Fibroblast of lung (primary cell): ENCODE measurements around the gene SLC9A3. TPM values are rescaled to one million over a fixed set of nuclear protein-coding genes. Genes with fewer than 3 reads are reported as not detected.

ENCODE experiments used
- DNase-seq, 2 donors: peaks; one replicate each; pipeline versions ENCODE4 v3.0.0 to v3.0.0-alpha.2; 2010; ENCODE audit warnings: low read depth in 2 of 2
- H2AFZ ChIP-seq: 2 replicates; pipeline ENCODE4 v1.5.1; 2012; ENCODE audit warnings: low read length, control low read depth, inconsistent platforms
- H3K27ac ChIP-seq: 2 replicates; pipeline ENCODE4 v1.5.1; 2011; ENCODE audit warnings: low read length, control low read depth; ENCODE audit not compliant: insufficient read depth
- H3K27me3 ChIP-seq: 2 replicates; pipeline ENCODE4 v1.5.1; 2011; ENCODE audit warnings: mild to moderate bottlenecking, low read length; ENCODE audit not compliant: control insufficient read depth, insufficient read depth
- H3K36me3 ChIP-seq: 2 replicates; pipeline ENCODE4 v1.5.1; 2011; ENCODE audit warnings: low read length; ENCODE audit not compliant: control insufficient read depth, insufficient read depth
- H3K4me1 ChIP-seq: 2 replicates; pipeline ENCODE4 v1.5.1; 2011; ENCODE audit warnings: low read length; ENCODE audit not compliant: control insufficient read depth, insufficient read depth; ENCODE audit errors: extremely low read depth
- H3K4me2 ChIP-seq: 2 replicates; pipeline ENCODE4 v1.5.1; 2011; ENCODE audit warnings: low read length, control low read depth; ENCODE audit not compliant: insufficient read depth; ENCODE audit errors: extremely low read depth
- H3K4me3 ChIP-seq, 4 experiments: fragments of 200-600 bp in 1 of 4; sonication (generic) in 1 of 4; replicated peaks in 1 of 4; 2 replicates each; pipeline ENCODE4 v1.5.1; 2011 to 2016; ENCODE audit warnings: low read length in 4 of 4, low read depth in 3 of 4, mild to moderate bottlenecking in 3 of 4, control low read depth in 2 of 4, inconsistent platforms in 1 of 4, mixed read lengths in 1 of 4; ENCODE audit not compliant: insufficient read depth in 1 of 4; ENCODE audit errors: control extremely low read depth in 1 of 4
- H3K79me2 ChIP-seq: 2 replicates; pipeline ENCODE4 v1.5.1; 2012; ENCODE audit warnings: mild to moderate bottlenecking, low read length, inconsistent platforms; ENCODE audit not compliant: control insufficient read depth, insufficient read depth
- H3K9ac ChIP-seq: 2 replicates; pipeline ENCODE4 v1.5.1; 2011; ENCODE audit warnings: mild to moderate bottlenecking, low read length, control low read depth; ENCODE audit not compliant: insufficient read depth
- H3K9me3 ChIP-seq: 2 replicates; pipeline ENCODE4 v1.5.1; 2012; ENCODE audit warnings: low read depth, low read length; ENCODE audit not compliant: control insufficient read depth, insufficient read depth
- H4K20me1 ChIP-seq: 2 replicates; pipeline ENCODE4 v1.5.1; 2011; ENCODE audit warnings: low read length; ENCODE audit not compliant: control insufficient read depth, insufficient read depth; ENCODE audit errors: extremely low read depth
- CTCF ChIP-seq, 2 donors: IDR thresholded peaks in 1 of 2; conservative IDR thresholded peaks in 1 of 2; 1 replicate in 1 of 2; 2 replicates in 1 of 2; pipeline ENCODE4 v1.5.1; 2011 to 2012; ENCODE audit warnings: low read length in 2 of 2, control low read depth in 1 of 2, inconsistent platforms in 1 of 2, low read depth in 1 of 2, mild to moderate bottlenecking in 1 of 2
- EZH2 ChIP-seq: IDR thresholded peaks from 2 replicates; pipeline ENCODE4 v1.5.1; 2012; ENCODE audit warnings: low read length, control low read depth, mild to moderate bottlenecking; ENCODE audit errors: missing control alignments
- polyA plus RNA-seq, 2 donors: library from polyadenylated mRNA; depleted of rRNA in 1 of 2; stranded (reverse) in 1 of 2; unstranded in 1 of 2; fragments of >200 nt; gene quantifications; 2 replicates each; pipeline ENCODE4 v1.2.1, GENCODE V29; 2011 to 2012; ENCODE audit warnings: missing spikeins in 1 of 2
- total RNA-seq: library from RNA; depleted of rRNA; stranded (reverse); fragments of >200 nt; gene quantifications from 2 replicates; pipeline ENCODE4 v1.2.1, GENCODE V29; 2014

Gene SLC9A3
- total and polyA plus RNA-seq, 2 donors (not counting 1 experiment from before 2014, with no cell fraction given) = 0.50 to 0.84 TPM

- peaks cover 11% of the 10 kb centered on the region for H3K27me3 ChIP-seq
- no peak for DNase-seq
Observed at GRCh38 chr5:538801-539468, 14.7 kb upstream of the SLC9A3 start.

DNA sequence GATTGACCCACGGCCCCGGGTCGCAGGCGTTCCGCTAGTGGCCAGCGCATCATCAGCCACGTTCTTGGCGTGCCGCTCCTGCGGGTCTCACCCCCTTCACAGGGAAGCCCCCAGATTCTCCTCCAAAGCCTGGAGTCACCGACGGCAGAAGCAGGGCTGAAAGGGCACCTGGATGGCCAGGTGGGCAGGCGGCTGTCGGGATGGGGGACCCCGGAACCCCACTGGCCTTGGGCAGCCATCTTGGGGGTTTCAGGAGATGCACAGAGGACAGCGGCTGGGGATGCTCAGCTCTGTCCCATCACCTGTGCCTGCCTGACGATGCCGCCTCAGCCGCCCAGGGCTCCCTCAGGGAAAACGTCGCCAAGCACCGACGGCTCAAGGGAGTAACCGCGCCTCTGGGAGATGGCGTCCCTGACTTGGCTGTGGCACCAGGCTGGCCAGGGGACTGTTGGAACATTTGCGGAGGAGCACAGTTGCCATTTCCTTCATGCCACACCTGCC lies 14.1 kb upstream of the SLC9A3 start:
- Histone ChIP-seq H4K20me1 (no peaks in the 10 kb centered on the region), H2AFZ (no peak overlapping the region), H3K79me2 (no peaks in the 10 kb centered on the region), H3K9me3 (no peaks in the 10 kb centered on the region), H3K27ac (no peak overlapping the region), H3K27me3 (peaks cover 11% of the 10 kb centered on the region), H3K4me3 (no peak overlapping the region), H3K4me1 (no peaks in the 10 kb centered on the region), H3K9ac (no peak overlapping the region), H3K4me2 (no peak overlapping the region), H3K36me3 (no peaks in the 10 kb centered on the region)
- DNase-seq = no peak
- TF ChIP-seq CTCF (conservative IDR thresholded peaks at IDR 0.05 in 1 of 2, IDR thresholded peaks at IDR 0.05 in 1 of 2; ENCODE audit: low read depth in 1 of 2, low read length in 2 of 2) = no peak
- no peak for TF ChIP-seq EZH2

More at GRCh38 chr5:538801-539468, 14.7 kb upstream of the SLC9A3 start:
- Histone ChIP-seq H3K9ac (no peak overlapping the region), H3K4me3 (no peak overlapping the region), H3K27ac (no peak overlapping the region), H3K79me2 (no peaks in the 10 kb centered on the region), H3K4me2 (no peak overlapping the region), H3K36me3 (no peaks in the 10 kb centered on the region), H2AFZ (no peak overlapping the region), H4K20me1 (no peaks in the 10 kb centered on the region), H3K4me1 (no peaks in the 10 kb centered on the region), H3K9me3 (no peaks in the 10 kb centered on the region)
- TF ChIP-seq EZH2 (peak; percentile 20), CTCF (conservative IDR thresholded peaks at IDR 0.05 in 1 of 2, IDR thresholded peaks at IDR 0.05 in 1 of 2; ENCODE audit: low read depth in 1 of 2, low read length in 2 of 2) (no peak)

- Histone ChIP-seq H3K9me3 (no peaks in the 10 kb centered on the region), H3K4me2 (no peak overlapping the region), H3K79me2 (no peaks in the 10 kb centered on the region), H3K4me1 (no peaks in the 10 kb centered on the region), H3K9ac (no peak overlapping the region), H3K27me3 (peaks cover 11% of the 10 kb centered on the region), H2AFZ (no peak overlapping the region), H3K36me3 (no peaks in the 10 kb centered on the region), H3K27ac (no peak overlapping the region), H4K20me1 (no peaks in the 10 kb centered on the region), H3K4me3 (no peak overlapping the region)
- no peak for DNase-seq
- TF ChIP-seq EZH2 (no peak), CTCF (conservative IDR thresholded peaks at IDR 0.05 in 1 of 2, IDR thresholded peaks at IDR 0.05 in 1 of 2; ENCODE audit: low read depth in 1 of 2, low read length in 2 of 2) (no peak)
Observed at GRCh38 chr5:537621-538071, 13.4 kb upstream of the SLC9A3 start.
